Transverse colon (tissue), 4 donors: ENCODE results near the gene STAU1. TPM values are rescaled to one million over a fixed set of nuclear protein-coding genes. Genes with fewer than 3 reads are reported as not detected.
"Not testable (repeated sequence)": the region's sequence is repeated elsewhere in the genome, so short reads cannot be mapped to it uniquely, and the experiment has no call there.

Experiments used
- DNase-seq: peaks from one replicate; pipeline ENCODE4 v3.0.0-alpha.2; 2019
- H3K27ac ChIP-seq, 4 donors: fragments of 200-600 bp; sonication (generic); 2 replicates each; pipeline ENCODE4 v1.5.1; 2016 to 2018; ENCODE audit warnings: inconsistent platforms in 4 of 4
- H3K27me3 ChIP-seq: fragments of 200-600 bp; sonication (generic); 2 replicates; pipeline ENCODE4 v1.5.1; 2017; ENCODE audit warnings: inconsistent platforms
- H3K36me3 ChIP-seq, 4 donors: fragments of 200-600 bp; sonication (generic); 2 replicates each; pipeline ENCODE4 v1.5.1; 2017 to 2019; ENCODE audit warnings: inconsistent platforms in 4 of 4
- H3K4me1 ChIP-seq, 4 donors: fragments of 200-600 bp; sonication (generic); 2 replicates each; pipeline ENCODE4 v1.5.1; 2017 to 2020; ENCODE audit warnings: inconsistent platforms in 4 of 4
- H3K4me3 ChIP-seq, 4 donors: fragments of 200-600 bp; sonication (generic); 1 replicate in 1 of 4; 2 replicates in 3 of 4; pipeline versions ENCODE4 v1.5.1 to v1.6.1; 2017 to 2019; ENCODE audit warnings: inconsistent platforms in 4 of 4
- H3K9me3 ChIP-seq, 2 donors: fragments of 200-600 bp; sonication (generic); 2 replicates each; pipeline ENCODE4 v1.5.1; 2017 to 2019; ENCODE audit warnings: inconsistent platforms in 2 of 2
- CTCF ChIP-seq, 5 experiments: fragments of 200-600 bp in 3 of 5; fragments of 450-650 bp in 2 of 5; sonication (generic) in 3 of 5; IDR thresholded peaks; 1 replicate in 2 of 5; 2 replicates in 3 of 5; pipeline ENCODE4 v1.5.1; 2016 to 2017; ENCODE audit warnings: antibody characterized with exemption in 5 of 5, inconsistent platforms in 3 of 5, mild to moderate bottlenecking in 2 of 5, moderate library complexity in 1 of 5
- EP300 ChIP-seq: sonication (generic); formaldehyde crosslinking; IDR thresholded peaks from one replicate; pipeline ENCODE4 v1.6.1; 2017; ENCODE audit warnings: antibody characterized with exemption, low read depth
- POLR2A ChIP-seq: fragments of 450-650 bp; IDR thresholded peaks from one replicate; pipeline ENCODE4 v1.6.1; 2016; ENCODE audit warnings: antibody characterized with exemption, mild to moderate bottlenecking, moderate library complexity
- POLR2AphosphoS5 ChIP-seq, 3 donors: sonication (generic); formaldehyde crosslinking; IDR thresholded peaks; one replicate each; pipeline ENCODE4 v1.6.1; 2016; ENCODE audit warnings: antibody characterized with exemption in 3 of 3
- WGBS, 2 donors: methylation state at CpG; one replicate each; pipeline ENCODE4 v1.1.5; 2018; ENCODE audit warnings: low coverage in 1 of 2; 5-methylcytosine and 5-hydroxymethylcytosine counted together
- in situ Hi-C, 4 donors: fragments of 200-750 bp; cut with MboI; loops; one replicate each; pipeline versions ENCODE4 v1.15.0 to v1.15.1; 2017; ENCODE audit warnings: low sequenced_read_pairs in 3 of 4, low pct_ligation_motif_present in 1 of 4, low pct_unique_long_range_greater_than_20kb in 1 of 4
- intact Hi-C: fragments of 100-400 bp; cut with DNase I; formaldehyde crosslinking; loops from one replicate; pipeline ENCODE4 v1.15.1; 2023; ENCODE audit warnings: low total_unique reads
- total RNA-seq, 4 donors: library from RNA; depleted of rRNA; stranded (reverse); fragments of >200 nt; gene quantifications; one replicate each; pipeline ENCODE4 v1.1.0, GENCODE V29; 2016

Gene STAU1
- total RNA-seq, 4 donors from 2014 or later, result 66.7 to 79.7 (median 73.3) TPM

DNA sequence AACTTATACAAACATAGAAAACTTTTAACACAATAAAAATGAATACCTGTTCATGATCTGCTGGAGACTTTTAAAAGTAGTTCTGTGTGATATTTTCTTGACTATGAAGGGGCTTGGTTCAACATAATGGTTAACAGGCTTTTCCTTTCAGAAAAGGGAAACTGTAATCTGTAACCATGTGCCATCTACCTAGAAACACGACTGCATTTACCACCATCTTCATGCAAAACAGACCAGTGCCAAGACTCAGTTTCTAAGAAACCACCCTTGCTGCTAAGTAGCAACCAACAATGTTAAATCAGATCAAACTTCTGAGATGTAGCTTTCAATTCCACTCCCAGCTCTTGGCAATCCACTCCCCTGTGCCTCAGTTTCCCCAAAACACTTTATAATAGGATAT, 15.7 kb downstream of the STAU1 start:
- Histone ChIP-seq H3K27me3 (no peaks in the 10 kb centered on the region), H3K27ac (no peak overlapping the region), H3K4me1 (peaks cover 7 to 33% (median 10%) of the 10 kb centered on the region in 4 donors), H3K36me3 (peaks cover 0 to 2% (median 0%) of the 10 kb centered on the region in 4 donors), H3K9me3 (no peaks in the 10 kb centered on the region), H3K4me3 (no peak overlapping the region)
- in situ Hi-C loops, result no loop called here
- no peak for DNase-seq
- no peak for TF ChIP-seq CTCF (IDR thresholded peaks at IDR 0.05)
- TF ChIP-seq POLR2AphosphoS5 (IDR thresholded peaks at IDR 0.05), result no peak
- no peak for TF ChIP-seq POLR2A
- TF ChIP-seq EP300, result no peak
- 16 to 29% methylated on average over 1 of the region's 1 CpG for WGBS, 2 donors
- intact Hi-C loops, result no loop called here

DNA sequence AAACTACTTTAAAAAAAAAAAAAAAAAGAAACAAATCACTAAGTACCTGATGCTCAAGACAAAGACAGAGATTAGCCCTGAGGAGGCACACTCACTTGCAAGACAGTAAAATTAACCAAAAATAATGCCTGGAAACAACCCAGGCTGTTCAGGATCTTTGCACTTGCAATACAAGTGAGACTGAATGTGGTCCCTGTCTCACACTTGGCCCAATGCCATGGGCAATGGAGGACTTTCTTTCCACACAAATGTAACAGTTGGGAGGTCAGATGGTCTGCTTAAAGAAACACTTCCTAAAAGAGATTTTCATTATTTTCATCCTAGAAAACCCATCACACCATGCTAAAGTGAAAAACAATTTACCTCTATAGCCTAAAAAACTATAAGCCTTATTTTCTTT, 16.2 kb downstream of the STAU1 start:
- H3K9me3 ChIP-seq, result no peaks in the 10 kb centered on the region
- no peaks in the 10 kb centered on the region for H3K36me3 ChIP-seq
- TF ChIP-seq EP300 (no peak), POLR2A (no peak), CTCF (IDR thresholded peaks at IDR 0.05) (no peak), POLR2AphosphoS5 (IDR thresholded peaks at IDR 0.05) (no peak)
- peaks cover 12 to 38% (median 14%) of the 10 kb centered on the region in 4 donors for H3K4me1 ChIP-seq
- H3K27me3 ChIP-seq, result no peaks in the 10 kb centered on the region
- DNase-seq, result no peak
- intact Hi-C loops (no loop called here), in situ Hi-C loops (no loop called here)
- no peak overlapping the region for H3K4me3 ChIP-seq
- no peak overlapping the region for H3K27ac ChIP-seq

- peaks cover 0 to 6% (median 0%) of the 10 kb centered on the region in 4 donors for H3K36me3 ChIP-seq
- no peak overlapping the region for H3K4me3 ChIP-seq
- H3K27me3 ChIP-seq, result no peaks in the 10 kb centered on the region
- TF ChIP-seq POLR2AphosphoS5 (IDR thresholded peaks at IDR 0.05) (no peak), EP300 (no peak), POLR2A (no peak), CTCF (IDR thresholded peaks at IDR 0.05) (no peak)
- no peak for DNase-seq
- no peaks in the 10 kb centered on the region for H3K9me3 ChIP-seq
- no peak overlapping the region for H3K27ac ChIP-seq
- H3K4me1 ChIP-seq, result peaks cover 12 to 40% (median 18%) of the 10 kb centered on the region in 4 donors
- intact Hi-C loops, result no loop called here
- 95 to 96% methylated on average over 2 of the region's 2 CpGs for WGBS, 2 donors
- in situ Hi-C loops, result no loop called here
Measured at GRCh38 chr20:49170714-49171113, 17.4 kb downstream of the STAU1 start.

- Histone ChIP-seq H3K4me3 (no peak overlapping the region), H3K27ac (no peak overlapping the region), H3K36me3 (peaks cover 0 to 13% (median 0%) of the 10 kb centered on the region in 4 donors), H3K9me3 (no peaks in the 10 kb centered on the region), H3K4me1 (peaks cover 12 to 40% (median 18%) of the 10 kb centered on the region in 4 donors), H3K27me3 (no peaks in the 10 kb centered on the region)
- in situ Hi-C loops (no loop called here), intact Hi-C loops (no loop called here)
- WGBS, 2 donors, result 49 to 71% methylated on average over 2 of the region's 2 CpGs
- TF ChIP-seq EP300, result no peak
- TF ChIP-seq POLR2AphosphoS5 (IDR thresholded peaks at IDR 0.05), result no peak
- TF ChIP-seq POLR2A, result no peak
- no peak for TF ChIP-seq CTCF (IDR thresholded peaks at IDR 0.05)
- no peak for DNase-seq
Measured at GRCh38 chr20:49169547-49169946, 18.6 kb downstream of the STAU1 start.

- H3K27ac ChIP-seq, DNase-seq, intact Hi-C loops, H3K27me3 ChIP-seq, H3K4me3 ChIP-seq, in situ Hi-C loops, H3K9me3 ChIP-seq: not testable (repeated sequence)
- Histone ChIP-seq H3K36me3 (peaks cover 0 to 19% (median 0%) of the 10 kb centered on the region in 4 donors), H3K4me1 (peaks cover 12 to 40% (median 18%) of the 10 kb centered on the region in 4 donors)
- 76 to 82% methylated on average over 10 of the region's 10 CpGs for WGBS, 2 donors
Measured at GRCh38 chr20:49168864-49169263, 19.3 kb downstream of the STAU1 start.
